ENCODE measurements around the gene SPESP1. TPM values are rescaled to one million over a fixed set of nuclear protein-coding genes. Genes with fewer than 3 reads are reported as not detected.

Gene SPESP1
- total RNA-seq, 3 donors from 2014 or later = 0.29 to 3.8 (median 1.3) TPM

DNA sequence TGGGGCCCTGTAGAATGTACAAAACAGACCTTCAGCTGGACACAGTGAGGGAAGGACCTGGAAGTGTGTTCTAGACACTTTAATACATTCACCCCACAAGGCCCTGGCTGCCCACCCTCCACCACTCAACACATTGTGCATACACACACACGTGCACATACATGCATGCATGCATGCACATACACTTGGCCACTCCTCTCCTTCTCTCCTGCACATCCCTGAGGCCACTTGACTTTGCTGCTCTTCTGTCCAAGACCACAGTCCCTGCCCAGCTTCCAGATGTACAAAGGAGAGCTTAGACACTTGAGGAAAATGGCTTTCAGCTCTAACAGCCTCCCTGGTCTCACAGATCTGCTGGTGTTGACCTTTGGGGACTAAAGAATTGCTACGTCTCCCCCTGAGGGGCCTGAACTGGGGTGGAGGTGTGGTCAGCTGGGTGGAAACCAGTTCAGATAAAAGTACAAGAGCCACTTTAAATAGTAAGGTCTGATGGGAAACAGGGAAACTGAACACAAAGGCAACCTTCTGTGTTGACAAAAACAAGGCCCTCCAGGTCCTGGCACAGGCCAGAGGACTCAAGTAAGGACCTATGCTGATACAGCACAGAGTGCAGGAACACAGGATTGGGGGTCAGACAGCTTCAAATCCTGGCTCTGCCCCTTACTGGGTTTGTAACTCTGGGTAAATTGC lies 59.4 kb downstream of the SPESP1 start:
- TF ChIP-seq CTCF (IDR thresholded peaks at IDR 0.05) = no peak
- H3K4me3 ChIP-seq = no peak overlapping the region
- intact Hi-C loops (cut with DNase I, micrococcal nuclease) = no loop called here

GRCh38 chr15:68990231-68990991 lies 60.1 kb downstream of the SPESP1 start:
- intact Hi-C loops (cut with DNase I, micrococcal nuclease) = no loop called here
- Histone ChIP-seq H3K9me3 (no peaks in the 10 kb centered on the region), H3K36me3 (ENCODE audit: low read depth) (no peaks in the 10 kb centered on the region), H3K4me1 (ENCODE audit: low read depth) (no peaks in the 10 kb centered on the region), H3K4me3 (no peak overlapping the region)
- ATAC-seq = no peak
- TF ChIP-seq CTCF (IDR thresholded peaks at IDR 0.05) = no peak
- no peak for DNase-seq

More for the DNA sequence above, 59.4 kb downstream of the SPESP1 start:
- DNase-seq (no peak), ATAC-seq (no peak)
- Histone ChIP-seq H3K4me1 (ENCODE audit: low read depth) (no peaks in the 10 kb centered on the region), H3K9me3 (no peaks in the 10 kb centered on the region), H3K36me3 (ENCODE audit: low read depth) (no peaks in the 10 kb centered on the region)

DNA sequence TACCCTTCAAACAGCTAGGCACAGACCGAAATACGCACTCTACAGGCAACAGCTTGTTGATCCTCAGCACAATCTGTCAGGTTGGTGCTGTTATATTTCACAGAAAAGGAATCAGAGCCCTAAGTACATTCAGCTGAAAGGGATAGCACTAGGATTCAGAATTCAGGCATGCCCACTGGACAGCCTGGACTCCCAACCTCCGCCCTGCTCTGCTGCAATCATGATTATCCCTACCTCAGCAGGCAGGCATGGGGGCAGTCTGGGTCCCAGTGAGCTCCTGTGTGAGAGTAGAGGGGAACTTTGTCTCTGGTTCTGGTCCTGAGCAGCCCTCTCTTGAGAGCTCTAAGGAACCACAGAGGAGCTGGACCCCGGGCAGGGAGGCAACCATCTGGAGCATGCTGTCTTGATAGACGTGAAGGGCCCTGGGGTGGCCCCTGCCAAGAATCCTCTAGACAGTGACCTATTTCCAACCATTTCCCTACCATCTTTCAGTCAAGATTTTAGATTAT lies 60.7 kb downstream of the SPESP1 start:
- no peak for DNase-seq
- no peak for ATAC-seq
- H3K9me3 ChIP-seq = no peaks in the 10 kb centered on the region

DNA sequence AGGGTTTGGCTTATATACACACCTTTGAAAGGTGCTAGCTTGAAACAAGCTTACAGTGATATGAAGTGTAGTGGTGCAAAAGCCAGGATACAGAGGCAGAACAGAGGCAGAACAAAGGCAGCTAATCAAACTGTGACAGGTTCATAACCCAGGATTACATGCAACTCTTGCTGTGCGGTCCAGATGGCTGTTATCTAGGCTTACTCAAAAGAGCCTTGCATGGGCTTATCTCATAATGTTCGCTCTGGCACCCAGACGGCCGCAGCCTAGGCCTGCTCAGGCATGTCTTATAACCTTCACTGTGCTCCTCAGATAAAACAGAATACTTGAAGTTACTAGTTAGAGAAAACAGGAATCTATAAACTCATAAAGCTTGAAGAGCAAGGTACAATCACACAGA lies 61.4 kb downstream of the SPESP1 start:
- H3K4me1 ChIP-seq (ENCODE audit: low read depth) = no peaks in the 10 kb centered on the region
- no peak for DNase-seq
- H3K36me3 ChIP-seq (ENCODE audit: low read depth) = no peaks in the 10 kb centered on the region
- no peak for ATAC-seq
- intact Hi-C loops (cut with DNase I, micrococcal nuclease) = no loop called here
- H3K4me3 ChIP-seq = no peak overlapping the region
- TF ChIP-seq CTCF (IDR thresholded peaks at IDR 0.05) = no peak
- no peaks in the 10 kb centered on the region for H3K9me3 ChIP-seq

More for the DNA sequence above, 60.7 kb downstream of the SPESP1 start:
- TF ChIP-seq CTCF (IDR thresholded peaks at IDR 0.05) = no peak
- H3K4me3 ChIP-seq = no peak overlapping the region
- no peaks in the 10 kb centered on the region for H3K4me1 ChIP-seq (ENCODE audit: low read depth)
- intact Hi-C loops (cut with DNase I, micrococcal nuclease) = no loop called here
- no peaks in the 10 kb centered on the region for H3K36me3 ChIP-seq (ENCODE audit: low read depth)

- intact Hi-C loops (cut with DNase I, micrococcal nuclease) = no loop called here
- H3K9me3 ChIP-seq = no peaks in the 10 kb centered on the region
- no peak for ATAC-seq
These were observed 62.4 kb downstream of the SPESP1 start for GRCh38 chr15:68992696-68993095.

More at GRCh38 chr15:68992696-68993095, 62.4 kb downstream of the SPESP1 start:
- H3K4me3 ChIP-seq = no peak overlapping the region
- no peaks in the 10 kb centered on the region for H3K4me1 ChIP-seq (ENCODE audit: low read depth)
- no peak for DNase-seq
- H3K36me3 ChIP-seq (ENCODE audit: low read depth) = no peaks in the 10 kb centered on the region
- no peak for TF ChIP-seq CTCF (IDR thresholded peaks at IDR 0.05)

Data from mucosa of descending colon (tissue), 3 donors.